ENCODE results near the gene FGFBP2. TPM values are rescaled to one million over a fixed set of nuclear protein-coding genes. Genes with fewer than 3 reads are reported as not detected.
"Not testable (repeated sequence)": the region's sequence is repeated elsewhere in the genome, so short reads cannot be mapped to it uniquely, and the experiment has no call there.

The FGFBP2 gene
- total RNA-seq, 1 experiment from 2014 or later = not detected

DNA sequence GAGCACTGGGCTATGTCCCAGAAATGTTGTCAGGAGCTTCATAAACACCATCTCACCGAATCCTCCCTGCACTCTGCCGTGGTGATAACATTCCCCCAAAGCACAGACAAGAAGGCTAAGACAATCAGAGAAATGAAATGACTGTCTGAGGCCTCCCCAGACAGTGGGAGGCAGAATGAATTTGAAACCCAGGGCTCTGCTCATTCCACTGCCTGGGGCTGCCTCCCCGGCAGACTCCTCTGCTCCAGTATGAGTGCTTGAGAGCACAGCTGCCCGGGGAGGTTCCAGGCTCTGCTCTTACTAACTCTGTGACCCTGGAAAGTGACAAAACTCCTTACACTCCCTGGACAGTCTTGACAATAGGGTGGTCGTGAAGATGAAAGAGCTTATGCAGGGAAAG lies 34.1 kb downstream of the FGFBP2 start:
- H3K4me3 ChIP-seq (ENCODE audit: insufficient read depth, low read depth, low read length) = no peak overlapping the region
- no peaks in the 10 kb centered on the region for H3K36me3 ChIP-seq (replicated peaks; ENCODE audit: control insufficient read depth, insufficient read depth, low read length)
- no peak for DNase-seq
- no peaks in the 10 kb centered on the region for H3K27me3 ChIP-seq (ENCODE audit: control insufficient read depth, insufficient read depth, low read length)

DNA sequence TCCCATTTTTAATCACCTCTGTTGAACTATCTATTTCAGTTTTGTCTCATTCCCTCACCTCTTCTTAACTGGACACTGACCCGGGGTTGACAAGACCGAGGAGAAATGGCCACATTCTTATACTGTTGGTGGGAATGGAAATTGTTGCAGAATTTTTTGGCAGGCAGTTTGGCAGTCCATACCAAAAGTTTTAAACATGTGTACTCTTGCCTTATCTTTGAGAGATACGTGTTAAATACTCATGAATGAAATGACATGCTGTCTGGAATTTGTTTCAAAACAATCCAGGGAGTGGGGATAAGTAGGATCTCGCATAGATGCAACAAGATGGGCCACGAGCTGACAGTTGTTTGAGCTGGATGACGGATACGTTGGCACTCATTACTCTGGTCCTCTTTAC lies 36.5 kb downstream of the FGFBP2 start:
- no peaks in the 10 kb centered on the region for H3K27me3 ChIP-seq (ENCODE audit: control insufficient read depth, insufficient read depth, low read length)
- H3K4me3 ChIP-seq (ENCODE audit: insufficient read depth, low read depth, low read length) = no peak overlapping the region
- no peak for DNase-seq
- H3K36me3 ChIP-seq (replicated peaks; ENCODE audit: control insufficient read depth, insufficient read depth, low read length) = no peaks in the 10 kb centered on the region

DNA sequence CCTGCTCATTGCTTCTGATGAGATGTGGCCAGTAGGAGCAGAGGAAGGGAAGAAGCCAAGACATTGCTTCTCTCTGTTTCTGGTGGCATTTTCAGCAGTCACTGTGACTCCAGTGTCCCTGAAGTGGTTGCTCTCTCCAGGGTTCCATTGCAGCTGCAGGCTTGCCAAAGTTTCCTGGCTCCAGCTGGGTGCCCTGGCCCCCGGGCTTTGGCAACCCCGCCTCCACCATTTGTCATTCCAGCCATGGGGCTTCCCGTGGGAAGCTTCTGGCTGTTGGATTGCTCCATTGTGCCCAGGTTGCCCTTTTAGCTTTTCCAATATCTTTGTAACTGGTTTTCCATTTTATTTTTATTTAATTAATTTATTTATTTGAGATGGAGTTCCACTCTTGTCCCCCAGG lies 37.1 kb downstream of the FGFBP2 start:
- Histone ChIP-seq H3K27me3 (ENCODE audit: control insufficient read depth, insufficient read depth, low read length) (no peaks in the 10 kb centered on the region), H3K36me3 (replicated peaks; ENCODE audit: control insufficient read depth, insufficient read depth, low read length) (no peaks in the 10 kb centered on the region), H3K4me3 (ENCODE audit: insufficient read depth, low read depth, low read length) (no peak overlapping the region)
- no peak for DNase-seq

DNA sequence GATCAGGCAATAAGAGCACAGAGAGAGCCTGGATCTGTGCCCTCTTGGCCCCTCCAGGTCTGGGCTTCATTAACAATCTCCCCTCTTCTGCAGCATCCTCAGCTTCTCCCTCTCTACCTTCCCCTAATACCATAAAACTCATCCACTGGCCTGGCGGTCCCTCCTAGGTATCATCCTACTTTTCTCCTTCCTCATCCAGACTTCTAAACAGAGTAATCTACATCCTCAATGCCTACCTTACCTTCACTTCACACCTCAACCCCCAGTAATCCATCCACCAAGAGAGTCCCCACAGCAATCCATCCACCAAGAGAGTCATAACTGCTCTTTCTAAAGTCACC lies 41.4 kb downstream of the FGFBP2 start:
- DNase-seq = no peak
- H3K4me3 ChIP-seq (ENCODE audit: insufficient read depth, low read depth, low read length) = no peak overlapping the region

DNA sequence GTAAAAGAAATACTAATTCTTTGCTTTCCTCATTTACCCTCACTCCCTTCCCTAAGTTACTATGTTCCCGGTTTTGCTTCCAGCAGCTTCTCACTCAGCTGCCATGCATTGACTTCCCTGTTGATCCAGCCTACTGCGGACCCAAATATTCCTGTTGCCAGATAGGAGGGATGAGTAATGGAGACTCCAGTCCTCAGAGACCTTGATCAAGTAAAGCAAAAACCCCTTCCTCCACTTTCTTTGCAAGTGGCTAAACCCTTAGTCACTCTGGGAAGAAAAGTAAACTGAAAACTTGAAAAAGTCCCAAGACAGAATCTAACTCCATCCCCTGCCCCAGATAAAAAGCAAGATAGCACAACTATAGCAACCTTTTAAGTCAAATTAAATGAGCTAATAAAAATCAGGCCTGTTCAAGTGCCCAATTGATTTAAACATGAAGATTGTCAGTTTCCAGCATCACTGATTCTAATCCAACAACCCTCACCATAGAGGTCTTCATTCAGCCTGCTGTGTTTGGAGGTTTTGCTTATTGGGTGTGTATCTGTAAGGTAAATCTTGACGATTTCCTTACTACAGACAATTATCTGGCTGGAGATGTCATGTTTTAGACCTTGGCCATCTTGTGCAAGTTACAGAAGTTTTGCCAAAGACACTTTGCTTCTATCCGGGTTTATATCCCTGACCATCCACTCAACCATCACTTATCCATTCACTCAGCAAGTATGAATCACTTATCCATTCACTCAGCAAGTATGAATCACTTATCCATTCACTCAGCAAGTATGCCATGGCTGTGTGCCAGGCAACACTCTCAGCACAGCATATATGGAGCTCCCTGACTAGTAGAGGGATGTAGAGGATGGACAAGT lies 42.0 kb downstream of the FGFBP2 start:
- no peak for DNase-seq
- Histone ChIP-seq H3K27me3 (ENCODE audit: control insufficient read depth, insufficient read depth, low read length) (no peaks in the 10 kb centered on the region), H3K36me3 (replicated peaks; ENCODE audit: control insufficient read depth, insufficient read depth, low read length) (no peaks in the 10 kb centered on the region), H3K4me3 (ENCODE audit: insufficient read depth, low read depth, low read length) (no peak overlapping the region)

More for the DNA sequence above, 41.4 kb downstream of the FGFBP2 start:
- H3K36me3 ChIP-seq (replicated peaks; ENCODE audit: control insufficient read depth, insufficient read depth, low read length) = no peaks in the 10 kb centered on the region
- H3K27me3 ChIP-seq (ENCODE audit: control insufficient read depth, insufficient read depth, low read length) = no peaks in the 10 kb centered on the region

DNA sequence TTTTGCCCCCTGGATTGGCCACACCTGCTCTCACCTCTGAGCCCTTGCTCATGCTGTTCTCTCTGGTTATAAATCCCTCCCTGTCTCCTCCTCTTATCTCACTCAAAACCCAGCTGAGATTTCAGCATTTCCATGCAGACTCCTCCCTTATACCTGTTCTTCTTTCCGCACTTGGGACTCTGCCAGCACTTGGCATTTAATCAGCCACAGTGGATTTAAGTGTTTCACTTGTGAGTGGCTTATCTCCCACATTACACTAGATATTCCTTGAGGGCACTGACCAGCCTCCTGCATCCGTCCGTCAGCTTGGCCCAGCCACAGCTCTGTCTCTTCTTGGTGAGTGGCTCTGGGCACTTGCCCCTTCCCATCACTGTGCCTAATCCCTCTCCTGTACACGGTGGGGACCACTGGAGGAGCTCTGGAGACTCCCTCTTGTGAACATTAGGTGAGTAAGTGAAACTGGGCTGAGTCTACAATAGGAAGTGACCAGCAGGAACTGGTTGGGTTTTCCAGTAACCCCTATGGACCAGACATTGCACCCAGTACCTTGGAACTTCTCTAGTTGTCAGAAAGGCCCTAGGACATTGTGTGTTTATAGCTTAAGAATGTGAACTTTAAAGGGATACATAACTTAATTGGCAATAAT lies 44.4 kb downstream of the FGFBP2 start:
- Histone ChIP-seq H3K27me3 (ENCODE audit: control insufficient read depth, insufficient read depth, low read length) (no peaks in the 10 kb centered on the region), H3K4me3 (ENCODE audit: insufficient read depth, low read depth, low read length) (no peak overlapping the region), H3K36me3 (replicated peaks; ENCODE audit: control insufficient read depth, insufficient read depth, low read length) (no peaks in the 10 kb centered on the region)
- DNase-seq = no peak

DNA sequence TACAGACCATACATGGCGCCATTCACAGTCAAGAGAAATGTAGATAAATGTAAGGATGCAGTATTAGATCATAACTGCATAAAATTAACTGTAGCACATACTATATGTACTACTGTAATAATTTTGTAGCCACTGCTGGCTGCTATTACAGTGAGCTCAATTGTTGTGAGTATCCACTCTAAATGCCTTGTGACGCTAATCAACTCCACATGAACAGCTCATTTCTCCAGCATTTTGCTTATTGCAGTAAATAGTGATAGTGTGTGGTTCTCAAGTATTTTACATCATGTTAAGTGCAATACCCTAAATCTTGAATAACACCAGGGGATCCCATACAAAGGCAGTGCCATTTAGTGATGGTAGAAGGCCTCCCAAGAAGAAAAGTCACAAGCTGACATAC lies 45.7 kb downstream of the FGFBP2 start:
- no peak overlapping the region for H3K4me3 ChIP-seq (ENCODE audit: insufficient read depth, low read depth, low read length)
- H3K27me3 ChIP-seq (ENCODE audit: control insufficient read depth, insufficient read depth, low read length) = no peaks in the 10 kb centered on the region
- H3K36me3 ChIP-seq (replicated peaks; ENCODE audit: control insufficient read depth, insufficient read depth, low read length) = no peaks in the 10 kb centered on the region
- DNase-seq = no peak

DNA sequence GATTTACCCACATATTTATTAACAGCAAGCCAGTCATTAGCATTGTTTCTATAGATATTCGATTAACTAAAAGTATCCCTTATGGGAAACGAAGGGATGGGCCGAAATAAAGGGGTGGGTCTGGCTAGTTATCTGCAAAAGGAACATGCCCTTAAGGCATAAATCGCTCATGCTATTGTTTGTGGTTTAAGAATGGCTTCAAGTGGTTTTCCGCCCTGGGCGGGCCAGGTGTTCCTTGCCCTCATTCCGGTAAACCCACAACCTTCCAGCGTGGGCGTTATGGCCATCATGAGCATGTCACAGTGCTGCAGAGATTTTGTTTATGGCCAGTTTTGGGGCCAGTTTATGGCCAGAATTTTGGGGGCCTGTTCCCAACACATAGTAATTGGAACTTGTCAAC lies 46.6 kb downstream of the FGFBP2 start:
- H3K36me3 ChIP-seq (replicated peaks; ENCODE audit: control insufficient read depth, insufficient read depth, low read length); DNase-seq; H3K4me3 ChIP-seq (ENCODE audit: insufficient read depth, low read depth, low read length); H3K27me3 ChIP-seq (ENCODE audit: control insufficient read depth, insufficient read depth, low read length): not testable (repeated sequence)

DNA sequence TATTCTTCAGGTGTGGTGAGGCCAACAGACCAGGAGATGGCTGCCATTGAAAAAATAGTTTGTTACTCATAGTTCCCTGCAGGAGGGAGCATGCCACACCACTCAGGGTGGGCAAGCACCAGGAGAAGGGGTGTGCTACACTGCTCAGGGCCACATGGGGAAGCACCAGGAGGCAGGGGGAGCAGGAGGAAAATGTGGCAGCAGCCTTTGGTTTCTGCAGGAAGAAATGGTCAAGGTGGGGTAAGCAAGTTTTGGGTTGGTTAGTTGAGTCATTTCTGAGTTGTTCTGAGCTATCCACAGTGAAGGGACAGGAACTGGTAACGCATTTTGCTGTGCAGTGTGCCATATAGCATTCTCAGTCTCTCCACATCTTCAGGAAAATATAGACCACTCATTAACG lies 48.2 kb downstream of the FGFBP2 start:
- Histone ChIP-seq H3K36me3 (replicated peaks; ENCODE audit: control insufficient read depth, insufficient read depth, low read length) (no peaks in the 10 kb centered on the region), H3K27me3 (ENCODE audit: control insufficient read depth, insufficient read depth, low read length) (no peaks in the 10 kb centered on the region), H3K4me3 (ENCODE audit: insufficient read depth, low read depth, low read length) (no peak overlapping the region)
- DNase-seq = no peak

DNA sequence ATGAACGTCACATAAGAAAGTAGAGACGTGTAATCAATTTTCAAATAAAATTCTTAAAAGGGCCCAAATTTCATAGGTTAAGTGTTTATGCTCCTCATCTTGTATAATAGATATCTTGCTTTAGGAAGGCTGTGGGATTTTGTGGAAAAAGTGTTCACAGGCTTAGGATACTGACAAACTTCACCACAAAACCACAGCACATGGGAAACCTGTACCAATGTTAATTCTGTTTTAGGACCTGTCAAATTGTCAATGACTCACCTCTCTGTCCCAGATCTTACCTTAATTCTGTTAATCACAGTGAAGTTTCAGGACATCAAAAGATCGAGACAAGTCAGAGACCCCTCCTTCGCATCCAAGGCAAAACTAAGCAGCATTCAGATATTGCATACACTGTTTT lies 48.7 kb downstream of the FGFBP2 start:
- DNase-seq = no peak
- no peaks in the 10 kb centered on the region for H3K27me3 ChIP-seq (ENCODE audit: control insufficient read depth, insufficient read depth, low read length)
- no peaks in the 10 kb centered on the region for H3K36me3 ChIP-seq (replicated peaks; ENCODE audit: control insufficient read depth, insufficient read depth, low read length)
- H3K4me3 ChIP-seq (ENCODE audit: insufficient read depth, low read depth, low read length) = no peak overlapping the region

DNA sequence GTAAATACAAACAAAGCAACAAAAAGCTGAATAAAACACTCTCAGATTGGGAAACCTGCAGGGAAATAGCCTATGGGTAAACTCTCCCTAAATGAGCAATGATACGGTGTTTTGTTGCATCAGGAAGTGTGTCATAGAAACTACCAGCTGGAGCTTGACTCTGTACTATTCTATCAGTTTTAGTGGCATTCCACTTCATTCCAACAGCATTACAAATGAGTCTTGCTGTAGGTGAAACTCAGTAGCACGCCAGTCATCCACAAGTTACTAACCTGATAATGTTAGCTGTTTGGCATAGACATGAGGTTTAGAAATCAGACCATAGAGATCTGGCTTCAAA lies 49.4 kb downstream of the FGFBP2 start:
- Histone ChIP-seq H3K27me3 (ENCODE audit: control insufficient read depth, insufficient read depth, low read length) (no peaks in the 10 kb centered on the region), H3K36me3 (replicated peaks; ENCODE audit: control insufficient read depth, insufficient read depth, low read length) (no peaks in the 10 kb centered on the region), H3K4me3 (ENCODE audit: insufficient read depth, low read depth, low read length) (no peak overlapping the region)
- DNase-seq = no peak

DNA sequence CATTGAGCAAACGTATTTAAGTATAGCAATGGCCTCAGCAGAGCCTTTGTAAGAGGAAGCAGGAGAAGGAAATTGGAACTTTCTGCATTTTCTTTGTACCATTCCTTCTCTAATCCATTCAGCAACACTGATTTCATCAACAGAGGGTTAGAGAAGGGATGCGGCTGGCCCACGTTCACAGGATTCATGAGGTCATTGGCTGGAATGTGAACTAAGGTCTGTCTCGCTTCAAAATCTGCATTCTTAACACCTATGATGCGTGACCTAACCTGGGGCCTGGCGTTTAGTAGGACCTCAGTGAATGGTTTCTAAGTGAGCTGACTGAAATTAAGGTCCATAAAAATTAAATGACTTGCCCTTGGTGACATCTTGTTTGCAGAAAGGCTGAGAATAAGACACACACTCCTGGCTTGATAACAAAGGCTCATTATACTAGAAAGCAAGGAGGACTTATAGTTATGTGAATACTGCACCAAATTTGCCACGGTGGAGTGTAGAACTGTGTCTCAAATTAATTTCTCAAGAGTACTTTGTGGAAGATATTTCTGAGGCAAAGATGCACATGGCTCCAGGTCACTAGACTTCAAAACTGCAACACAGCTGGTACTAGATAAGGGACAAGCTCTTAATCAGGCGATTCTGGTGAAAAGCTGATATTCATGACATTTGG lies 49.9 kb downstream of the FGFBP2 start:
- Histone ChIP-seq H3K27me3 (ENCODE audit: control insufficient read depth, insufficient read depth, low read length) (no peaks in the 10 kb centered on the region), H3K36me3 (replicated peaks; ENCODE audit: control insufficient read depth, insufficient read depth, low read length) (no peaks in the 10 kb centered on the region), H3K4me3 (ENCODE audit: insufficient read depth, low read depth, low read length) (no peak overlapping the region)
- DNase-seq = no peak

DNA sequence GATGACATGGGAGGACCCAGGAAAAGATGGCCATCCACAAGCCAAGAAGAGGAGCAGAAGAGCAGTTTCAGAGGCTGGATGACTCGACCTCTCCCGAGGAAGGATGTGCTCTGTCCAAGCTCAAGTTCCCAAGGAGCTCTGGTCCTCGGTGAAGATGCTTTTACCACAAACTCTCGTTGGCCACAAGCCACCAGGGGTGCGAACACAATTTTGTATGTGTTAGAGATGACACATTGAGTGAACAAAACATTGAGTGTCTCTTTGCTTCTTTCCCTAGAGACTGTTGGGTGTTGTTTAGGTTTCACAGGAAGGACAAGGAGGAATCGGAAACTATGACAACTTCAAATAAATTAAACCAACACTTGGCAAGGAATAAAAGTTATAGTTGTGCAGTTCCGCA lies 50.7 kb downstream of the FGFBP2 start:
- H3K4me3 ChIP-seq (ENCODE audit: insufficient read depth, low read depth, low read length) = no peak overlapping the region
- H3K36me3 ChIP-seq (replicated peaks; ENCODE audit: control insufficient read depth, insufficient read depth, low read length) = no peaks in the 10 kb centered on the region
- H3K27me3 ChIP-seq (ENCODE audit: control insufficient read depth, insufficient read depth, low read length) = no peaks in the 10 kb centered on the region
- no peak for DNase-seq

All from H7 (cell line).